Mesothelial cell of epicardium (in vitro differentiated cells): ENCODE data around the gene ZNF74. TPM values are rescaled to one million over a fixed set of nuclear protein-coding genes. Genes with fewer than 3 reads are reported as not detected.

Experiments used
- DNase-seq, 2 experiments: peaks; one replicate each; pipeline ENCODE4 v3.0.0; 2021; ENCODE audit warnings: low spot score in 2 of 2; ENCODE audit not compliant: unreplicated experiment in 2 of 2
- H3K27ac Mint-ChIP-seq: 2 replicates; pipeline ENCODE4 v1.8.0; 2021; ENCODE audit warnings: mixed read lengths
- H3K27me3 Mint-ChIP-seq: 2 replicates; pipeline ENCODE4 v1.8.0; 2021; ENCODE audit warnings: low read depth, mixed read lengths
- H3K36me3 Mint-ChIP-seq: 2 replicates; pipeline ENCODE4 v1.8.0; 2021; ENCODE audit warnings: mixed read lengths
- H3K4me1 Mint-ChIP-seq: 2 replicates; pipeline ENCODE4 v1.8.0; 2021; ENCODE audit warnings: mixed read lengths
- H3K4me3 Mint-ChIP-seq: 2 replicates; pipeline ENCODE4 v1.8.0; 2021; ENCODE audit warnings: mild to moderate bottlenecking, moderate library complexity, mixed read lengths
- H3K9me3 Mint-ChIP-seq: 2 replicates; pipeline ENCODE4 v1.8.0; 2021; ENCODE audit warnings: mixed read lengths
- CTCF ChIP-seq: fragments of 200-600 bp; sonication (generic); IDR thresholded peaks from one replicate; pipeline ENCODE4 v1.5.0; 2021; ENCODE audit warnings: antibody characterized with exemption; ENCODE audit not compliant: unreplicated experiment
- total RNA-seq: library from RNA; stranded (reverse); gene quantifications from 3 replicates; pipeline ENCODE4 v1.2.1, GENCODE V29; 2021

The ZNF74 gene
- total RNA-seq, 1 donor from 2014 or later, result 38.3 TPM

GRCh38 chr22:20432244-20432686 is 38.3 kb downstream of the ZNF74 start:
- Mint-ChIP-seq H3K27me3 (peaks cover 16% of the 10 kb centered on the region), H3K4me3 (peak overlapping the region; percentile 55), H3K9me3 (no peaks in the 10 kb centered on the region), H3K4me1 (peaks cover 28% of the 10 kb centered on the region), H3K27ac (no peak overlapping the region), H3K36me3 (peaks cover 13% of the 10 kb centered on the region)
- no peak for TF ChIP-seq CTCF
- DNase-seq, result no peak

- H3K27me3 Mint-ChIP-seq, result peaks cover 16% of the 10 kb centered on the region
- no peak overlapping the region for H3K27ac Mint-ChIP-seq
- H3K36me3 Mint-ChIP-seq, result peaks cover 10% of the 10 kb centered on the region
- no peak for TF ChIP-seq CTCF
- no peaks in the 10 kb centered on the region for H3K9me3 Mint-ChIP-seq
- peaks cover 29% of the 10 kb centered on the region for H3K4me1 Mint-ChIP-seq
- no peak for DNase-seq
- no peak overlapping the region for H3K4me3 Mint-ChIP-seq
Measured at GRCh38 chr22:20433191-20433590, 39.2 kb downstream of the ZNF74 start.

- H3K27me3 Mint-ChIP-seq, result peaks cover 16% of the 10 kb centered on the region
- H3K4me3 Mint-ChIP-seq, result peak overlapping the region; percentile 7
- no peaks in the 10 kb centered on the region for H3K9me3 Mint-ChIP-seq
- H3K27ac Mint-ChIP-seq, result peak overlapping the region; percentile 77
- peaks cover 33% of the 10 kb centered on the region for H3K4me1 Mint-ChIP-seq
- H3K36me3 Mint-ChIP-seq, result peaks cover 6% of the 10 kb centered on the region
- no peak for DNase-seq
- TF ChIP-seq CTCF, result no peak
Measured at GRCh38 chr22:20433686-20434241, 39.8 kb downstream of the ZNF74 start.

GRCh38 chr22:20434264-20434751 is 40.4 kb downstream of the ZNF74 start:
- Mint-ChIP-seq H3K9me3 (no peaks in the 10 kb centered on the region), H3K27ac (peak overlapping the region; percentile 77), H3K4me3 (peak overlapping the region; percentile 7), H3K36me3 (peaks cover 3% of the 10 kb centered on the region), H3K27me3 (peaks cover 14% of the 10 kb centered on the region), H3K4me1 (peaks cover 33% of the 10 kb centered on the region)
- DNase-seq, result no peak
- TF ChIP-seq CTCF, result no peak

GRCh38 chr22:20434773-20435172 is 40.8 kb downstream of the ZNF74 start:
- Mint-ChIP-seq H3K27ac (peak overlapping the region; percentile 48), H3K27me3 (peaks cover 14% of the 10 kb centered on the region), H3K4me1 (peaks cover 33% of the 10 kb centered on the region), H3K4me3 (peak overlapping the region; percentile 25), H3K9me3 (no peaks in the 10 kb centered on the region), H3K36me3 (peaks cover 3% of the 10 kb centered on the region)
- no peak for DNase-seq
- TF ChIP-seq CTCF, result no peak
